Measurements from ENCODE around the gene MAML2.

Gene MAML2

DNA sequence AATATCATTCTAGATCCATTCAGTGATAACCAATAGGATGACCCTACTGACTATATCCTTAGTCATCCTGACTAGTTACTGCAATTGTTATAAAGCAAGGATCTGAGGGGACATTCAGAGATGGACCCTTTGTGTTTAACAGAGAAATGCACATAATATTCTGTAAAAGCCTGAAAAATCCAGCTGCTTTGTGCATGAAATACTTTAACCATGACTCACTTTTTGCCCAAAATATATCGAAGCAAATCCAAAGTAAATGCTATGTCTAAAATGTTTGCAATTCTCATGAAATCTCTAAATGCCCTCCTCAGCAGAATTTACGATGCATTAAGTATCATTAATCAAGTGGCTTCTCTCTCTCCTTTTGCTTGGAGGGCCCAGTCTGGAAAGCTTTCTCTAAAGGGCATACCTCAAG is 240.3 kb downstream of the MAML2 start:
- Histone ChIP-seq H3K9me3 (ENCODE audit: control insufficient read depth, low read length) (no peaks in the 10 kb centered on the region), H3K27me3 (replicated peaks; ENCODE audit: control insufficient read depth, insufficient read depth, low read length) (no peaks in the 10 kb centered on the region), H3K4me1 (ENCODE audit: control insufficient read depth, insufficient read depth, low read length) (peaks cover 44% of the 10 kb centered on the region), H3K36me3 (ENCODE audit: control insufficient read depth, insufficient read depth, low read length, severe bottlenecking) (no peaks in the 10 kb centered on the region), H3K4me3 (ENCODE audit: low read length) (no peak overlapping the region), H3K9ac (ENCODE audit: low read length) (peak overlapping the region; percentile 40)
- peak; percentile 73 for DNase-seq (ENCODE audit: low read depth)

DNA sequence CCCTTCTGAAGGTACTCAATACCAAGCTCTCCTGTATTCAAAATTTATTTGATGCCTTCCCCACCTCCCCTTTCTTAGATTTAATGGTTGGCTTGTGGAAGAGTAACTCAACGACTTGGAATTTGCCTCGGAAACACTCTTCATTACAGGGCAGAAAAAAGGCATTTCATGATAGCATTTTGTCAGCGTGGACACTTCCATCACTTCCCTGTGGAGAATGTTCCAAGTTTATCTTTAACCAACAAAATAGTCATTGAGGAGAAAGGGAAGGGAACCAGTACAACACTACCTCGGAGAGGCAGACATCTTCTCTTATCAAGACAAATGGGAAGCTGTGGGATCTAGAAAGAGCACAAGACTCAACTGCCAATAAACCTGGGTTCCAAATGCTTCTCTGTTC is 241.8 kb downstream of the MAML2 start:
- no peak for DNase-seq (ENCODE audit: low read depth)
- no peaks in the 10 kb centered on the region for H3K9me3 ChIP-seq (ENCODE audit: control insufficient read depth, low read length)
- H3K36me3 ChIP-seq (ENCODE audit: control insufficient read depth, insufficient read depth, low read length, severe bottlenecking): no peaks in the 10 kb centered on the region
- H3K9ac ChIP-seq (ENCODE audit: low read length): no peak overlapping the region
- no peak overlapping the region for H3K4me3 ChIP-seq (ENCODE audit: low read length)
- peaks cover 55% of the 10 kb centered on the region for H3K4me1 ChIP-seq (ENCODE audit: control insufficient read depth, insufficient read depth, low read length)
- H3K27me3 ChIP-seq (replicated peaks; ENCODE audit: control insufficient read depth, insufficient read depth, low read length): no peaks in the 10 kb centered on the region

DNA sequence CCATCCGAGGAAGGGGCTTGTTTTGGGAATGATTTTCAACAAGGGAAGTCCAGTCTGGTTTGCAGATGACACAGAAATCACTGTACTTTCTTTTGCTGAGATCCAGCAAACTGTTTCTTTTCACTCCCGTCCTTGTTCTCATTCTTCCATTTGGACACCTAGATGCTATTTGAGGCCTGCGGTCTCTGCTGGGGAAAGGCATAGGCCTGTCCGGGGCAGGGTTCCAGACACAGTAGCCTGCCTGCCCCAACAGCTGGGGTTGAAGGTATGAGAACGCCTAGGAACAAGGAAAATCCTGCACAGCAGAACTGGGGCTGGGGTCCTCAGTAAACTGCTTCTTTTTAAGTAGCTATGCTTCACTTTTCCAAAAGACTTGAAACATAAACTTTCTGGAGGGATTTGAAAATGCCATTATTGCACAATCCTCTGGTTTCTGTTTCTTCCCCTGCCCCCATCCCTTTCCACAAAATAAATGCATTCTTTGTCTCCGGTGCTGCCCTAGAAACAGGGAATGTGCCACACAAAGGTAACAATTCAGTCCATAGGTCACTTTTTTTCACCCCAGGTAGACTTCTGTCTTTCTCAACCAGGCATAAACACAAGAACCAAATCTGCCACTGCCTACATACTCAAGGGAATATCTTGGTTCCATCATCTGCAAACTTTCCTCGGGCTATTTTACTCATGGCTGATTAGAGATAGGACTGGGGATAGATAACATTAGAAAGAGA is 244.3 kb downstream of the MAML2 start:
- peak overlapping the region; percentile 51 for H3K4me3 ChIP-seq (ENCODE audit: low read length)
- H3K36me3 ChIP-seq (ENCODE audit: control insufficient read depth, insufficient read depth, low read length, severe bottlenecking): no peaks in the 10 kb centered on the region
- no peaks in the 10 kb centered on the region for H3K9me3 ChIP-seq (ENCODE audit: control insufficient read depth, low read length)
- no peaks in the 10 kb centered on the region for H3K27me3 ChIP-seq (replicated peaks; ENCODE audit: control insufficient read depth, insufficient read depth, low read length)
- peak; percentile 76 for DNase-seq (ENCODE audit: low read depth)
- peak overlapping the region; percentile 75 for H3K9ac ChIP-seq (ENCODE audit: low read length)
- H3K4me1 ChIP-seq (ENCODE audit: control insufficient read depth, insufficient read depth, low read length): peaks cover 55% of the 10 kb centered on the region

DNA sequence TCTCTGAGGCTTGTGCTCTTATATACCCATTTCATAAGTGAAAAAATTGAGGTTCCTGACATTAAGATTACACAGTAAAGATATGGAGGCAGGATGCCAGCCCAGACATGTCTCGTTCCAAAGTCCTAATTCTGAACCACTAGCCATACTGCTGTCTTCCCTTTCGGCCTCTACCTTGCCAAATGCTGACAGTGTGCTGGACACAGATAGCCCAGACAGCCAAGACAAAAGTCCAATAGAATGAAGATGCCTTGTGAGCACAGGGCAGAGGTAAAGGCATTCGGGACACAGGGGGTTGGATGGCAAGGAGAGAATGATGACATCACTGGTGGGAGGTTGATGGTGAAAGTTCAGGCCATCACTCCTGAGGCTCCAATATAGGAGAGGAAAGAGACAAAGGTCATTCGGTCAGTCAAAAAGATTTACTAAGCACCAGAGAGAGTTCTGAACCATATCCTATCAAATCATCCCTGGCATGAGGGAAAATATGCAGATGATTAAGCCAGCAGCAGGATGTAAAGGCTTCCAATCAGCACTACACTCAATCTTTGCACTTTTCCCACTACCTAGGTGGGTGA is 245.1 kb downstream of the MAML2 start:
- DNase-seq (ENCODE audit: low read depth): peak; percentile 45
- Histone ChIP-seq H3K4me1 (ENCODE audit: control insufficient read depth, insufficient read depth, low read length) (peaks cover 55% of the 10 kb centered on the region), H3K36me3 (ENCODE audit: control insufficient read depth, insufficient read depth, low read length, severe bottlenecking) (peaks cover under 1% of the 10 kb centered on the region), H3K27me3 (replicated peaks; ENCODE audit: control insufficient read depth, insufficient read depth, low read length) (no peaks in the 10 kb centered on the region), H3K9ac (ENCODE audit: low read length) (peak overlapping the region; percentile 75), H3K9me3 (ENCODE audit: control insufficient read depth, low read length) (no peaks in the 10 kb centered on the region), H3K4me3 (ENCODE audit: low read length) (peak overlapping the region; percentile 51)

DNA sequence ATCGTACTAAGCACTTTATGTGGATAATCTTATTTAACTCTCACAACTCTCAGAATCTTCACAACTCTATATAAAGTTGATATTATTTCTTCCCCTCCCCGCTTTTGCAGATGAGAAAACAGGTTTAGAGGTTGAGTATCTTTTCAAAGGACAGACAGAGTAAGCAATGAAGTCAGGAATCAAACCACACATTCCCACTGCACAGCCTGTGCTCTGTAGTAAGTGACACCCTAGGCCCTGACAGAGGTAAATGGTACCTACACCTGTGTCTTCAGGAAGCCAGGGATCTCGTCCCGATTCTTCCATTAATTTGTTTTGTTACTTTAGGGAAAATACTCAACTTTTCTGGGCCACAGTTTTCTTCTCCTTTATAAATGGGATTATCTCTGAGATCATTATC is 246.6 kb downstream of the MAML2 start:
- Histone ChIP-seq H3K9me3 (ENCODE audit: control insufficient read depth, low read length) (no peaks in the 10 kb centered on the region), H3K4me3 (ENCODE audit: low read length) (no peak overlapping the region), H3K27me3 (replicated peaks; ENCODE audit: control insufficient read depth, insufficient read depth, low read length) (no peaks in the 10 kb centered on the region), H3K9ac (ENCODE audit: low read length) (no peak overlapping the region), H3K36me3 (ENCODE audit: control insufficient read depth, insufficient read depth, low read length, severe bottlenecking) (peaks cover 13% of the 10 kb centered on the region), H3K4me1 (ENCODE audit: control insufficient read depth, insufficient read depth, low read length) (peaks cover 52% of the 10 kb centered on the region)
- no peak for DNase-seq (ENCODE audit: low read depth)

DNA sequence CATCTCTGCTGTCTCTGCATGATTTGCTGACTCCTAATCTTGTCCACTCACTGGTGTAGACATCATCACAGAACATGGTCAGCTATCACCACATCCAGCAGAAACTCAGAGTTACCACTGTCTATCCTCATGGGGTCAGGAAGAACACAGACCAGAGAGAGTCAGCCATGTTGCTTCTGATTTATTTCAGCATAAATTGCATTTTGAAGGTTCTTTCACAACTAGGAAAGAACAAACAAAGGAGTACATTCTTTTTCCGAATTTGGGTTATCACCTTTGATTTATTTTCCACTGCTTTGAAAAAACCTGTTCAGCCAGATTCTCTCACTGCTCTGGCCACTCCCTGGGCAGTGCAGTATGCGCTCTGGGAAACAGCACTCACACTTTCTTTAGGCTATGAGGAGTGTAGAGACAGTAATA is 247.1 kb downstream of the MAML2 start:
- Histone ChIP-seq H3K27me3 (replicated peaks; ENCODE audit: control insufficient read depth, insufficient read depth, low read length) (no peaks in the 10 kb centered on the region), H3K9me3 (ENCODE audit: control insufficient read depth, low read length) (no peaks in the 10 kb centered on the region), H3K4me3 (ENCODE audit: low read length) (no peak overlapping the region), H3K4me1 (ENCODE audit: control insufficient read depth, insufficient read depth, low read length) (peaks cover 57% of the 10 kb centered on the region), H3K9ac (ENCODE audit: low read length) (no peak overlapping the region), H3K36me3 (ENCODE audit: control insufficient read depth, insufficient read depth, low read length, severe bottlenecking) (peaks cover 15% of the 10 kb centered on the region)
- DNase-seq (ENCODE audit: low read depth): no peak

DNA sequence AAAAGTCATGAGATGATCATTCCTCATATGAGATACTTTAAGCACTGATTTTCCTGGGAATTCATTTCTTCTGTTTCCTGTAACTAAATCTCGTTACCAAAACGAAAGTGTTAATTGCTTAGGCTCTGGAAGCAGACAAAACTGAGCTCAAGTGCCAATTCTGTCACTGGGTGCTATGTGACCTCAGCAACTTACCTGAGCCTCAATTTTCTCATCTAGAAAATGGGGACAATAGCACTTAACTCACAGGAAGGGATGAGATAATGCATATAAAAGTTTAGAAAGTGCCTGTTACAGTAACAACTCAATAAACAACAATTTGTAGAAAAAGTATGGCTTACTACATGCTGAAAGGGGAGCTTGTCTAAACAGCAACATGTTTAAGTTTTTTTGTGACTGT is 248.8 kb downstream of the MAML2 start:
- H3K9ac ChIP-seq (ENCODE audit: low read length): no peak overlapping the region
- H3K9me3 ChIP-seq (ENCODE audit: control insufficient read depth, low read length): no peaks in the 10 kb centered on the region
- H3K4me3 ChIP-seq (ENCODE audit: low read length): no peak overlapping the region
- no peaks in the 10 kb centered on the region for H3K27me3 ChIP-seq (replicated peaks; ENCODE audit: control insufficient read depth, insufficient read depth, low read length)
- H3K4me1 ChIP-seq (ENCODE audit: control insufficient read depth, insufficient read depth, low read length): peaks cover 72% of the 10 kb centered on the region
- DNase-seq (ENCODE audit: low read depth): no peak
- peaks cover 15% of the 10 kb centered on the region for H3K36me3 ChIP-seq (ENCODE audit: control insufficient read depth, insufficient read depth, low read length, severe bottlenecking)

DNA sequence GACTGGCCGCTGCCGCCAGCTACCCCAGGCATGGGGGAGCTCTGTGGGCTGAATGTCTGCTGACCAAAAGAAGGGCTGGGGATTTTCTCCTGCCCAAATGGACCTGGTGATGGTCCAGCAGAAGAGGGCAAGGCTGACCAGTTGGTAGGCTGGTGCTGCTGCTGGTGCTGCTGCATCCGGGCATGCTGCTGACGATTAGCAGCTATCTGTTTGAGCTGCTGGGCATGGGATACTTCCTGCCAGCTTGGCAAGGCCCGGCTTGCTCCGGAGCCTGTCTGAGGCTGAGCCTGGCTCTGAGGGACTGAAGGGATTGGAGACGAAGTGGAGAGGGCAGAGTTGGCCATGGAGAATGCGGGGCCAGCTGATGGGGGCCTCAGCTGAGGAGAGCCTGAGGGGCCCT is 250.5 kb downstream of the MAML2 start:
- Histone ChIP-seq H3K27me3 (replicated peaks; ENCODE audit: control insufficient read depth, insufficient read depth, low read length) (no peaks in the 10 kb centered on the region), H3K9ac (ENCODE audit: low read length) (no peak overlapping the region), H3K36me3 (ENCODE audit: control insufficient read depth, insufficient read depth, low read length, severe bottlenecking) (peaks cover 15% of the 10 kb centered on the region), H3K4me3 (ENCODE audit: low read length) (no peak overlapping the region), H3K4me1 (ENCODE audit: control insufficient read depth, insufficient read depth, low read length) (peaks cover 63% of the 10 kb centered on the region), H3K9me3 (ENCODE audit: control insufficient read depth, low read length) (no peaks in the 10 kb centered on the region)
- DNase-seq (ENCODE audit: low read depth): no peak

DNA sequence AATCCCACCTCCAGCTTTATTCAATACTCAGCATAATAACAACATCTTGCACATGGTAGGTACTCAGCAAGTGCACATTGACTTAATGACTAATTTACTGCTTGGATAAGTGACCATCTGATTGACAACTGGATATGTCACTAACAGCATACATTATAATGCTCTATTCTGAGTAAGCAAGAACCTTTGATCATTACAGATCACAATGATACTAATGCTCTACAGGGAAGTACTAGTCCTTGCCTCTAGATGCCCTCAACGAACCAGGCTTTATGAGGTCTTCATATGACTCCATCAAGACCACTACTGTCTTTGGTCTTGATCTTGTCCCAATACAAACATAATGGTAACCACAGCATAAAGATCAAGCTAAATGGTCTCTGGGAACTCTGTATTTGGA is 251.5 kb downstream of the MAML2 start:
- Histone ChIP-seq H3K4me3 (ENCODE audit: low read length) (peak overlapping the region; percentile 24), H3K9ac (ENCODE audit: low read length) (peak overlapping the region; percentile 75), H3K27me3 (replicated peaks; ENCODE audit: control insufficient read depth, insufficient read depth, low read length) (no peaks in the 10 kb centered on the region), H3K9me3 (ENCODE audit: control insufficient read depth, low read length) (no peaks in the 10 kb centered on the region), H3K36me3 (ENCODE audit: control insufficient read depth, insufficient read depth, low read length, severe bottlenecking) (peaks cover 15% of the 10 kb centered on the region), H3K4me1 (ENCODE audit: control insufficient read depth, insufficient read depth, low read length) (peaks cover 57% of the 10 kb centered on the region)
- no peak for DNase-seq (ENCODE audit: low read depth)

DNA sequence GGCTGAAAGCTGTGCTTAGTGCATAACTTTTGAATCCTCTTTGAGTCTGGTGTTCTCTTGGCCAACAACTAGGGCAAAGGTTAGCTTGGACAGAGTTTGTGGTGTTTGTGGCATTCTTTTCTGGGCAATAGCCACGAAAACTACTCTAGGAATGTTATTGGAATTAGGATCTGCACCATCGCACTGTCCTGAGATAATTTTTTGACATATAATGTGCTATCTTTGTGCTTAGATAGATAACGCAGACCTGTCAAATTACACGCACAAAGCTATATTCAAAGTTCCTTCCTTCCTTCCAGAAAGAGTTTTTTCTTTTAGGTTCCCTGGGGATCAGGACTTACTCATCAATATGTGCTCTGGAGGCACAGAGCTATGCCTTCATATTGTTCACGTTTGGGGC is 252.3 kb downstream of the MAML2 start:
- peak; percentile 80 for DNase-seq (ENCODE audit: low read depth)
- Histone ChIP-seq H3K4me3 (ENCODE audit: low read length) (peak overlapping the region; percentile 24), H3K27me3 (replicated peaks; ENCODE audit: control insufficient read depth, insufficient read depth, low read length) (no peaks in the 10 kb centered on the region), H3K9ac (ENCODE audit: low read length) (peak overlapping the region; percentile 75), H3K9me3 (ENCODE audit: control insufficient read depth, low read length) (no peaks in the 10 kb centered on the region), H3K4me1 (ENCODE audit: control insufficient read depth, insufficient read depth, low read length) (peaks cover 49% of the 10 kb centered on the region), H3K36me3 (ENCODE audit: control insufficient read depth, insufficient read depth, low read length, severe bottlenecking) (peaks cover 15% of the 10 kb centered on the region)

DNA sequence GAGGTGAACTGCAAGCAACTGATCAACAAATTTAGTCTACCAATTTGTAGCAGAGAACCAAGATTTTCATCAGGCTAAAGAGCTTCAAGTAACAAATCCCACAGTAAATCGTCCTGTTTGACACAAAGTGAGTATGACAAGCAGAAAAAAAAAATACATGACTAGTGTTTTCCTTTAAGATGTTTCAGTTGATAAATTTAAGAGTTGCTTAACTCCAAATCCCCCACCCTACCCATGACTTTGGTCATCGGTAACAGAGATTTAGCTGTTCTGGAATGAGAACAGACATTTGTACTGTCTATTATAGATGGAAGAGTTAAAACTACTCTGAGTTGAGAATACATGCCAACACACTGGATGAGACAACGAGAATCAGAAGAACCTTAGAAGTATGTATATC is 254.1 kb downstream of the MAML2 start:
- H3K9me3 ChIP-seq (ENCODE audit: control insufficient read depth, low read length): no peaks in the 10 kb centered on the region
- no peak overlapping the region for H3K4me3 ChIP-seq (ENCODE audit: low read length)
- peak; percentile 90 for DNase-seq (ENCODE audit: low read depth)
- H3K9ac ChIP-seq (ENCODE audit: low read length): no peak overlapping the region
- H3K4me1 ChIP-seq (ENCODE audit: control insufficient read depth, insufficient read depth, low read length): peaks cover 43% of the 10 kb centered on the region
- peaks cover 15% of the 10 kb centered on the region for H3K36me3 ChIP-seq (ENCODE audit: control insufficient read depth, insufficient read depth, low read length, severe bottlenecking)
- H3K27me3 ChIP-seq (replicated peaks; ENCODE audit: control insufficient read depth, insufficient read depth, low read length): no peaks in the 10 kb centered on the region
